Kidney epithelial cell (primary cell): ENCODE results near the gene EPHA10. TPM values are rescaled to one million over a fixed set of nuclear protein-coding genes. Genes with fewer than 3 reads are reported as not detected.

ENCODE experiments used
- DNase-seq: peaks from one replicate; pipeline ENCODE4 v3.0.0-alpha.2; 2010; ENCODE audit warnings: low read depth
- H3K27me3 ChIP-seq: 2 replicates; pipeline ENCODE4 v1.6.0; 2011; ENCODE audit warnings: low read length; ENCODE audit not compliant: control insufficient read depth, insufficient read depth
- H3K36me3 ChIP-seq: 2 replicates; pipeline ENCODE4 v1.5.1; 2011; ENCODE audit warnings: low read length; ENCODE audit not compliant: control insufficient read depth, insufficient read depth
- H3K4me3 ChIP-seq: 2 replicates; pipeline ENCODE4 v1.5.1; 2011; ENCODE audit warnings: low read depth, mild to moderate bottlenecking, control low read depth, low read length
- CTCF ChIP-seq: IDR thresholded peaks from 2 replicates; pipeline ENCODE4 v1.5.1; 2011; ENCODE audit warnings: mild to moderate bottlenecking, moderate library complexity, low read length, control low read depth, inconsistent platforms; ENCODE audit not compliant: insufficient read depth, poor library complexity, severe bottlenecking
- total RNA-seq: library from RNA; depleted of rRNA; stranded (reverse); fragments of >200 nt; gene quantifications from 2 replicates; pipeline ENCODE4 v1.2.3, GENCODE V29; 2015

EPHA10 gene
- total RNA-seq, 1 donor from 2014 or later = 0.13 TPM

- no peak for TF ChIP-seq CTCF
- Histone ChIP-seq H3K36me3 (no peaks in the 10 kb centered on the region), H3K4me3 (no peak overlapping the region), H3K27me3 (peaks cover 14% of the 10 kb centered on the region)
- DNase-seq = no peak
Observed at GRCh38 chr1:37734629-37735591, 30.0 kb downstream of the EPHA10 start.

- TF ChIP-seq CTCF = no peak
- Histone ChIP-seq H3K4me3 (no peak overlapping the region), H3K27me3 (peaks cover 16% of the 10 kb centered on the region), H3K36me3 (no peaks in the 10 kb centered on the region)
- DNase-seq = no peak
Observed at GRCh38 chr1:37732111-37732780, 32.7 kb downstream of the EPHA10 start.

GRCh38 chr1:37731312-37732019, 33.5 kb downstream of the EPHA10 start:
- DNase-seq = no peak
- peaks cover 21% of the 10 kb centered on the region for H3K27me3 ChIP-seq
- TF ChIP-seq CTCF = no peak
- H3K4me3 ChIP-seq = no peak overlapping the region
- no peaks in the 10 kb centered on the region for H3K36me3 ChIP-seq

GRCh38 chr1:37730376-37730775, 34.5 kb downstream of the EPHA10 start:
- no peaks in the 10 kb centered on the region for H3K36me3 ChIP-seq
- no peak for TF ChIP-seq CTCF
- H3K4me3 ChIP-seq = no peak overlapping the region
- DNase-seq = no peak
- H3K27me3 ChIP-seq = peaks cover 22% of the 10 kb centered on the region

GRCh38 chr1:37728416-37728815, 36.5 kb downstream of the EPHA10 start:
- Histone ChIP-seq H3K27me3 (peaks cover 13% of the 10 kb centered on the region), H3K36me3 (no peaks in the 10 kb centered on the region), H3K4me3 (no peak overlapping the region)
- no peak for TF ChIP-seq CTCF
- no peak for DNase-seq
